IPS-15b (cell line): ENCODE results near the gene DDX39A.
"Not testable (repeated sequence)": the region's sequence is repeated elsewhere in the genome, so short reads cannot be mapped to it uniquely, and the experiment has no call there.

Experiments used
- H3K27me3 ChIP-seq: one replicate; pipeline ENCODE4 v1.6.1; 2013; ENCODE audit warnings: low read length; ENCODE audit not compliant: control insufficient read depth, insufficient read depth
- H3K36me3 ChIP-seq: one replicate; pipeline ENCODE4 v1.6.1; 2013; ENCODE audit warnings: low read length; ENCODE audit not compliant: control insufficient read depth, insufficient read depth
- H3K4me1 ChIP-seq: one replicate; pipeline ENCODE4 v1.6.1; 2013; ENCODE audit warnings: mild to moderate bottlenecking, low read length; ENCODE audit not compliant: control insufficient read depth, insufficient read depth
- H3K4me3 ChIP-seq: one replicate; pipeline ENCODE4 v1.5.1; 2013; ENCODE audit warnings: low read depth, low read length
- H3K9ac ChIP-seq: one replicate; pipeline ENCODE4 v1.6.1; 2013; ENCODE audit warnings: low read depth, mild to moderate bottlenecking, low read length
- H3K9me3 ChIP-seq: one replicate; pipeline ENCODE4 v1.6.1; 2013; ENCODE audit warnings: mild to moderate bottlenecking, low read length; ENCODE audit not compliant: control insufficient read depth, insufficient read depth

The DDX39A gene

DNA sequence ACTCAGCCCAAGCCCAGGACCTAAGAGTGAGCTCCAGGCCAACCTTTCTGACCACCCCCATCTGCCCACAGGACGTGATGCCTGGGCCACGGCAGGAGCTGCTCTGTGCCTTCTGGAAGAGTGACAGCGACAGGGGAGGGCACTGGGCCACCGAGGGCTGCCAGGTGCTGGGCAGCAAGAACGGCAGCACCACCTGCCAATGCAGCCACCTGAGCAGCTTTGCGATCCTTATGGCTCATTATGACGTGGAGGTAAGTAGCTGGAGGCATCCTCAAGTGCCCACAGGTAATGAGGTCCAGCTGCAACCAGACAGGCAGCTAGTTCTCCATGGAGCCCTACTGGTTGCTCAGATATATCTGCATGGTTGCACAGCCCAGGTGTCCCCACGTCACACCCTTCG lies 14.8 kb downstream of the DDX39A start:
- no peak overlapping the region for H3K9ac ChIP-seq
- H3K4me3 ChIP-seq, result no peak overlapping the region
- no peaks in the 10 kb centered on the region for H3K9me3 ChIP-seq
- H3K27me3 ChIP-seq, result no peaks in the 10 kb centered on the region
- H3K4me1 ChIP-seq, result peaks cover 7% of the 10 kb centered on the region
- H3K36me3 ChIP-seq, result peaks cover 26% of the 10 kb centered on the region

DNA sequence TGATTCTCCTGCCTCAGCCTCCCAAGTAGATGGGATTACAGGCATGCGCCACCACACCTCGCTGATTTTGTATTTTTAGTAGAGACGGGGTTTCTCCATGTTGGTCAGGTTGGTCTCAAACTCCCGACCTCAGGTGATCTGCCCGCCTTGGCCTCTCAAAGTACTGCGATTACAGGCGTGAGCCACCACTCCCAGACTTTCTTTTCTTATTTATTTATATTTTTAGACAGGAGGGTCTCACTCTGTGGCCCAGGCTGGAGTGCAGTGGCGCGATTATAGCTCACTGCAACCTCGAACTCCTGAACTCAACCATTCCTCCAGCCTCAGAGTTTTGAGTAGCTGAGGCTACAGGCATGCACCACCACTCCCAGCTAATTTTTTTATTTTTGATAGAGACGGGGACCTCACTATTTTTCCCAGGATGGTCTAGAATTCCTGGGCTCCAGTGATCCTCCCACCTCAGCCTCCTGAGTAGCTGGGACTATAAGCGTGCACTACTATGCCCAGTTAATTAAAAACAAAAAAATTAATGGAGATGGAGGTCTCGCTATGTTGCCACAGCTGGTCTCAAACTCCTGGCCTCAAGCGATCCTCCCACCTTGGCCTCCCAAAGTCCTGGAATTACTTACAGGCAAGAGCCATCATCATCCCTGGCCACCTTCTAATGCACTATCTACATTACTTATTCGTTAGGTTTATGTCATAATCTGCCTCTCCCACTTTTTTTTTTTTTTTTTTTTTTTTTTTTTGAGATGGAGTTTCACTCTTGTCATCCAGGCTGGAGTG lies 15.8 kb downstream of the DDX39A start:
- H3K27me3 ChIP-seq, result not testable (repeated sequence)
- H3K36me3 ChIP-seq, result peaks cover 17% of the 10 kb centered on the region

DNA sequence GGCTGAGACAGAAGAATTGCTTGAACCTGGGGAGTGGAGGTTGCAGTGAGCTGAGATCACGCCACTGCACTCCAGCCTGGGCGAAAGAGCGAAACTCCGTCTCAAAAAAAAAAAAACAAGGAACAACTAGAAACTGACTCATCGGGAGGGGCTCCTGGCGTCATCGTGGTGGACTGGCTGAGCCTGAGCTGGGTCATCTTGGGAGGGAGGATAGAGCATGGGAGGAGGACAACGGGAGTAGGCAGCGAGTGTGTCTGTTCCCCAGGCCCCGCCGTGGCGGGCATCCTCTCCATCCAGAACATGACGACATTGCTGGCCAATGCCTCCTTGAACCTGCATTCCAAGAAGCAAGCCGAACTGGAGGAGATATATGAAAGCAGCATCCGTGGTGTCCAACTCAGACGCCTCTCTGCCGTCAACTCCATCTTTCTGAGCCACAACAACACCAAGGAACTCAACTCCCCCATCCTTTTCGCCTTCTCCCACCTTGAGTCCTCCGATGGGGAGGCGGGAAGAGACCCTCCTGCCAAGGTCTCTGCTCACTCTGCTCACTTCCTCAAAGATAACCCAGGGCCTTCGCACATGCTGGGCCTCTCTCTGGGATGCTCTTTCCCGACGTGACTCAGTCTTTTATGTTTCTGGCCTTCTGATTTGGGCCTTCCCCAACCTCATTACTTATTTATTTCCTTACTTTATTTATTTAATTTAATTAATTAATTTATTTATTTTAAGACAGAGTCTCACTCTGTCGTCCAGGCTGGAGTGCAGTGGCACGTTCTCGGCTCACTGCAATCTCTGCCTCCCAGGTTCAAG lies 16.6 kb downstream of the DDX39A start:
- no peak overlapping the region for H3K4me3 ChIP-seq
- peaks cover 9% of the 10 kb centered on the region for H3K36me3 ChIP-seq
- no peaks in the 10 kb centered on the region for H3K27me3 ChIP-seq
- H3K9ac ChIP-seq, result no peak overlapping the region
- peaks cover 7% of the 10 kb centered on the region for H3K4me1 ChIP-seq
- H3K9me3 ChIP-seq, result no peaks in the 10 kb centered on the region

More for the DNA sequence above, 15.8 kb downstream of the DDX39A start:
- H3K9ac ChIP-seq, H3K4me1 ChIP-seq, H3K9me3 ChIP-seq, H3K4me3 ChIP-seq: not testable (repeated sequence)

GRCh38 chr19:14401468-14402195 lies 17.5 kb downstream of the DDX39A start:
- H3K9ac ChIP-seq, result no peak overlapping the region
- no peaks in the 10 kb centered on the region for H3K9me3 ChIP-seq
- H3K36me3 ChIP-seq, result peaks cover 1% of the 10 kb centered on the region
- no peak overlapping the region for H3K4me3 ChIP-seq
- H3K27me3 ChIP-seq, result no peaks in the 10 kb centered on the region
- peaks cover 6% of the 10 kb centered on the region for H3K4me1 ChIP-seq

DNA sequence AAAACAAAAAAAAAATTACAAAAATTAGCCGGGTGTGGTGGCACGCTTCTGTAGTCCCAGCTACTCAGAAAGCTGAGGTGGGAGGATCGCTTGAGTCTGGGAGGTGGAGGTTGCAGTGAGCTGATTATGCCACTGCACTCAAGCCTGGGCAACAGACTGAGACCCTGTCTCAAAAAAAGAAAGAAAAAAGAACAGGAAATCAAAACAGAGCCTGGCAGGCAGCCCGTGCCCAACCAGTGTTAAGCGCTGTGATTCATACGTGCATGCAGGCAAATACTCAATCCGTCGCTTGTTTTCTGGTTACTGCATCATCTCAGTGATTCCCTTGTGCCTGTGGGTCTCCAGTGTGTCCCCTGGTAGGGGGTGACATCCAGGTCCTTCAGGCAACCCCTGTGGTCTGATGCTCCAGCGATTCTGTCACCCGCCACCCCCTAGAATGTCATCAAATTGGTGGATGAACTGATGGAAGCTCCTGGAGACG lies 18.1 kb downstream of the DDX39A start:
- no peaks in the 10 kb centered on the region for H3K9me3 ChIP-seq
- H3K4me3 ChIP-seq, result no peak overlapping the region
- peaks cover 4% of the 10 kb centered on the region for H3K4me1 ChIP-seq
- H3K27me3 ChIP-seq, result no peaks in the 10 kb centered on the region
- no peaks in the 10 kb centered on the region for H3K36me3 ChIP-seq
- H3K9ac ChIP-seq, result no peak overlapping the region

GRCh38 chr19:14397168-14397567 lies 22.0 kb downstream of the DDX39A start:
- not testable (repeated sequence) for H3K9ac ChIP-seq, H3K4me3 ChIP-seq, H3K4me1 ChIP-seq, H3K36me3 ChIP-seq, H3K27me3 ChIP-seq, H3K9me3 ChIP-seq

DNA sequence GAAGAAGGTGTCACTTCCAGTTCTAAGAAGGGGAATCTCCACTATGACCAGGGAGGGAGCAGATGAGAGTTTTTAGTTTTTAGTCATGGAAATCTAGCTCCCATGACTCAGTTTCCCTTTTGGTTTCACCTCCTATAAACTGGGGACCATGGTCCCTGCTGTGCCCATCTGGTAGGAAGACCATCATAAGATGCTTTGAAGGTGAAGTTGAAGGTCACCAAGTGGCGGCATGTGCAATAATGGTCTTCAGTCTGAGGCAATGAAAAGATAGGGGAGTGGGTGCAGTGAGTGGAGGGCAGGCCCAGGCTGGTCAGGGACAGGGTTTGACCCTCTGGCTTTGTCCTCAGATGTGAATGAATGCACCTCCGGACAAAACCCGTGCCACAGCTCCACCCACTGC lies 22.4 kb downstream of the DDX39A start:
- H3K9ac ChIP-seq, H3K9me3 ChIP-seq, H3K36me3 ChIP-seq, H3K27me3 ChIP-seq, H3K4me1 ChIP-seq, H3K4me3 ChIP-seq: not testable (repeated sequence)

- H3K4me1 ChIP-seq, result no peaks in the 10 kb centered on the region
- H3K9ac ChIP-seq, result no peak overlapping the region
- peaks cover 2% of the 10 kb centered on the region for H3K36me3 ChIP-seq
- no peaks in the 10 kb centered on the region for H3K9me3 ChIP-seq
- no peaks in the 10 kb centered on the region for H3K27me3 ChIP-seq
- H3K4me3 ChIP-seq, result no peak overlapping the region
Measured at GRCh38 chr19:14395710-14396336, 23.3 kb downstream of the DDX39A start.

DNA sequence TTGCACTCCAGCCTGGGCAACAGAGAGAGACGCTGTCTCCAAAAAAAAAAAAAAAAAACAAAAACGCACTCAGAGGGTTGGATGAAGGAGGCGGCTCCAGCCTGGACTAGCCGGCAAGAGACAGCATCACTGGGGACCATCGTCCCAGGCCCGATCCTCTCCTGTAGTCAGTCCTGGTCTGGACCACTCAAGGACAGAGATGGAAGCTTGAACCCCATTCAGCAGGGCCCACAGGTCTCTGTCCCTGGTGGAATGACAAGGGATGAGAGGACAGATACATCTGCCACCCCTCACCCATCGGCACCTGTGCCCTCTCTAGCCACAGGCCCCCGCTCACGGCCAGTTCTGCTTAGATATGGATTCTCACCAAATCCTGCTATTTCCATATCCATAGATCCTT lies 23.9 kb downstream of the DDX39A start:
- Histone ChIP-seq H3K9me3 (no peaks in the 10 kb centered on the region), H3K9ac (no peak overlapping the region), H3K4me1 (no peaks in the 10 kb centered on the region), H3K27me3 (no peaks in the 10 kb centered on the region), H3K4me3 (no peak overlapping the region), H3K36me3 (peaks cover 2% of the 10 kb centered on the region)

GRCh38 chr19:14394167-14394566 lies 25.0 kb downstream of the DDX39A start:
- Histone ChIP-seq H3K27me3 (no peaks in the 10 kb centered on the region), H3K4me1 (no peaks in the 10 kb centered on the region), H3K9ac (no peak overlapping the region), H3K4me3 (no peak overlapping the region), H3K36me3 (peaks cover 2% of the 10 kb centered on the region), H3K9me3 (no peaks in the 10 kb centered on the region)

DNA sequence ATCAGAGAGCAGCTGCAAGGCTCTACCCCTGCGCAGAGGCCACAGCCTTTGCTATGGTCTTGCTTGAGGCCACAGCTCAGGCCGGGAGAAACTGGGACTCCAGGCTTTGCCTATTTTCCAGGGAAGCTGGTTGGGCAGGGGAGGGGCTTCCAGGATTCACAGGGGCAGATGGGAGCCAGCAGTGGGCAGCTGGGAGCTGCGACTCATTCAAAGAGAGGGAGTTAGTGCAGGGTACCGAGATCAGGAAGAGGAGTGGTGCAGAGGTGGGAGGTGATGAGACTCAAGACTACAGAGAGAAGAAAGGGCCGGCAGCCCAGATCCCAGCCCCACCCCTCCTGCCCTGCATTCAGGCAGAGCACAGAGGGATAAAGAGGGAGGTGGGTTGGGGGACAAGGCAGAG lies 25.8 kb downstream of the DDX39A start:
- no peak overlapping the region for H3K9ac ChIP-seq
- peaks cover 2% of the 10 kb centered on the region for H3K36me3 ChIP-seq
- H3K4me3 ChIP-seq, result no peak overlapping the region

More for the DNA sequence above, 25.8 kb downstream of the DDX39A start:
- no peaks in the 10 kb centered on the region for H3K27me3 ChIP-seq
- H3K9me3 ChIP-seq, result no peaks in the 10 kb centered on the region
- no peaks in the 10 kb centered on the region for H3K4me1 ChIP-seq
